AG10803 (cell line): ENCODE measurements around the gene RND2.

Experiments used
- DNase-seq: peaks from one replicate; pipeline ENCODE4 v3.0.0; 2010; ENCODE audit warnings: low read depth
- H3K4me3 ChIP-seq: 2 replicates; pipeline ENCODE4 v1.5.1; 2011; ENCODE audit warnings: mild to moderate bottlenecking, low read length, control low read depth
- CTCF ChIP-seq: conservative IDR thresholded peaks from 2 replicates; pipeline ENCODE4 v1.5.1; 2011; ENCODE audit warnings: mild to moderate bottlenecking, low read length, control low read depth, inconsistent platforms

The RND2 gene

GRCh38 chr17:43070257-43070656 is 45.2 kb downstream of the RND2 start:
- TF ChIP-seq CTCF = no peak
- DNase-seq = no peak
- H3K4me3 ChIP-seq = no peak overlapping the region

- DNase-seq = no peak
- TF ChIP-seq CTCF = no peak
- H3K4me3 ChIP-seq = no peak overlapping the region
Measured at GRCh38 chr17:43070872-43071271, 45.8 kb downstream of the RND2 start.

GRCh38 chr17:43074869-43075268 is 49.8 kb downstream of the RND2 start:
- DNase-seq = no peak
- no peak for TF ChIP-seq CTCF
- H3K4me3 ChIP-seq = no peak overlapping the region

GRCh38 chr17:43079641-43080302 is 54.7 kb downstream of the RND2 start:
- no peak overlapping the region for H3K4me3 ChIP-seq
- TF ChIP-seq CTCF = no peak
- DNase-seq = no peak
